Breast epithelium (tissue), 3 donors: ENCODE results near the gene CCBE1.

Source experiments
- CTCF ChIP-seq, 3 donors: fragments of 450-650 bp; IDR thresholded peaks; one replicate each; pipeline ENCODE4 v1.5.1; 2016 to 2017; ENCODE audit warnings: antibody characterized with exemption in 3 of 3, mild to moderate bottlenecking in 3 of 3, moderate library complexity in 3 of 3
- POLR2A ChIP-seq: fragments of 450-650 bp; IDR thresholded peaks from one replicate; pipeline ENCODE4 v1.6.1; 2016; ENCODE audit warnings: antibody characterized with exemption, mild to moderate bottlenecking, moderate library complexity
- POLR2AphosphoS5 ChIP-seq, 3 donors: sonication (generic); formaldehyde crosslinking; IDR thresholded peaks; one replicate each; pipeline ENCODE4 v1.6.1; 2017; ENCODE audit warnings: antibody characterized with exemption in 3 of 3

GRCh38 chr18:59743566-59743965 is 46.3 kb upstream of the CCBE1 start:
- TF ChIP-seq CTCF (IDR thresholded peaks at IDR 0.05) (no peak), POLR2AphosphoS5 (IDR thresholded peaks at IDR 0.05) (no peak), POLR2A (no peak)
